ENCODE measurements around the gene SYVN1.
A peak's percentile ranks its signal among the peaks of the same experiment; 100 is the strongest.
"Not testable (repeated sequence)": the region's sequence is repeated elsewhere in the genome, so short reads cannot be mapped to it uniquely, and the experiment has no call there.

Gene SYVN1

GRCh38 chr11:65151331-65151899 is 17.1 kb upstream of the SYVN1 start:
- DNase-seq (ENCODE audit: low read depth in 3 of 3, low spot score in 1 of 3) = no peak

- DNase-seq (ENCODE audit: low read depth in 3 of 3, low spot score in 1 of 3) = no peak
Observed at GRCh38 chr11:65150509-65151299, 16.4 kb upstream of the SYVN1 start.

GRCh38 chr11:65150131-65150508 is 15.8 kb upstream of the SYVN1 start:
- DNase-seq (ENCODE audit: low read depth in 3 of 3, low spot score in 1 of 3) = not testable (repeated sequence)

GRCh38 chr11:65148657-65149056 is 14.3 kb upstream of the SYVN1 start:
- DNase-seq (ENCODE audit: low read depth in 3 of 3, low spot score in 1 of 3) = no peak

GRCh38 chr11:65147352-65148075 is 13.2 kb upstream of the SYVN1 start:
- DNase-seq (ENCODE audit: low read depth in 3 of 3, low spot score in 1 of 3) = no peak

- DNase-seq (ENCODE audit: low read depth in 3 of 3, low spot score in 1 of 3) = no peak
Observed at GRCh38 chr11:65141896-65142494, 7.7 kb upstream of the SYVN1 start.

- no peak for DNase-seq (ENCODE audit: low read depth in 3 of 3, low spot score in 1 of 3)
Observed at GRCh38 chr11:65136515-65137096, 2.3 kb upstream of the SYVN1 start.

GRCh38 chr11:65135633-65136145 is 1.4 kb upstream of the SYVN1 start:
- no peak for DNase-seq (ENCODE audit: low read depth in 3 of 3, low spot score in 1 of 3)

- peak; percentile 54 to 64 (median 62) for DNase-seq (ENCODE audit: low read depth in 3 of 3, low spot score in 1 of 3)
Observed at GRCh38 chr11:65134952-65135632, 773 bp upstream of the SYVN1 start.

- DNase-seq (ENCODE audit: low read depth in 3 of 3, low spot score in 1 of 3) = no peak
Observed at GRCh38 chr11:65133724-65134123, 595 bp downstream of the SYVN1 start.

- peak in 1 of 3 donors; percentile 47 for DNase-seq (ENCODE audit: low read depth in 3 of 3, low spot score in 1 of 3)
Observed at GRCh38 chr11:65132988-65133700, 1.2 kb downstream of the SYVN1 start.

- DNase-seq (ENCODE audit: low read depth in 3 of 3, low spot score in 1 of 3) = no peak
Observed at GRCh38 chr11:65132238-65132987, 1.9 kb downstream of the SYVN1 start.

- DNase-seq (ENCODE audit: low read depth in 3 of 3, low spot score in 1 of 3) = no peak
Observed at GRCh38 chr11:65131895-65132237, 2.5 kb downstream of the SYVN1 start.

- no peak for DNase-seq (ENCODE audit: low read depth in 3 of 3, low spot score in 1 of 3)
Observed at GRCh38 chr11:65131417-65131776, 2.9 kb downstream of the SYVN1 start.

- DNase-seq (ENCODE audit: low read depth in 3 of 3, low spot score in 1 of 3) = no peak
Observed at GRCh38 chr11:65130631-65131416, 3.5 kb downstream of the SYVN1 start.

GRCh38 chr11:65129649-65130441 is 4.5 kb downstream of the SYVN1 start:
- no peak for DNase-seq (ENCODE audit: low read depth in 3 of 3, low spot score in 1 of 3)

- no peak for DNase-seq (ENCODE audit: low read depth in 3 of 3, low spot score in 1 of 3)
Observed at GRCh38 chr11:65128182-65129145, 5.9 kb downstream of the SYVN1 start.
